ENCODE data around the gene NEK9.
"Not testable (repeated sequence)": the region's sequence is repeated elsewhere in the genome, so short reads cannot be mapped to it uniquely, and the experiment has no call there.

NEK9 gene

GRCh38 chr14:75156111-75156510 lies 29.3 kb upstream of the NEK9 start:
- peaks cover 65% of the 10 kb centered on the region for H3K4me1 Mint-ChIP-seq (ENCODE audit: low read depth)
- no peak overlapping the region for H3K27ac Mint-ChIP-seq
- H3K4me3 Mint-ChIP-seq, result no peak overlapping the region
- H3K36me3 Mint-ChIP-seq (ENCODE audit: low read depth), result peaks cover 40% of the 10 kb centered on the region
- H3K9me3 Mint-ChIP-seq, result no peaks in the 10 kb centered on the region
- H3K27me3 Mint-ChIP-seq, result no peaks in the 10 kb centered on the region
- no peak for DNase-seq

DNA sequence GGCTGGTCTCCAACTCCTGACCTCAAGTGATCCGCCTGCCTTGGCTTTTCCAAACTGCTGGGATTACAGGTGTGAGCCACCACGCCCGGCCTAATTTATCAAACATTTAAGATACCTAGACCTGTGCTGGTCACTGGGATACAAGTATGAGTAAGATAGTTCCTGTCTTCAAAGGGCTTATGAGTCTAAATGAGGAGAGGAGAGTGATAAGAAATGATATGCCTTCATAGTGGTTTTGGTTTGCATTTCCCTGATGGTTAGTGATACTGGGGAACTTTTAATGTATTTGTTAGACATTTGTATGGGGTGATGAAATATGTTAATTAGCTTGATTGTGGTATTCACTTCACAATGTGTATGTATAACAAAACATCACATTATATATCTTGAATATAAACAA lies 28.3 kb upstream of the NEK9 start:
- peak overlapping the region; percentile 38 for H3K27ac Mint-ChIP-seq
- H3K27me3 Mint-ChIP-seq, result no peaks in the 10 kb centered on the region
- no peak overlapping the region for H3K4me3 Mint-ChIP-seq
- H3K9me3 Mint-ChIP-seq, result no peaks in the 10 kb centered on the region
- H3K36me3 Mint-ChIP-seq (ENCODE audit: low read depth), result peaks cover 43% of the 10 kb centered on the region
- peaks cover 57% of the 10 kb centered on the region for H3K4me1 Mint-ChIP-seq (ENCODE audit: low read depth)
- no peak for DNase-seq

DNA sequence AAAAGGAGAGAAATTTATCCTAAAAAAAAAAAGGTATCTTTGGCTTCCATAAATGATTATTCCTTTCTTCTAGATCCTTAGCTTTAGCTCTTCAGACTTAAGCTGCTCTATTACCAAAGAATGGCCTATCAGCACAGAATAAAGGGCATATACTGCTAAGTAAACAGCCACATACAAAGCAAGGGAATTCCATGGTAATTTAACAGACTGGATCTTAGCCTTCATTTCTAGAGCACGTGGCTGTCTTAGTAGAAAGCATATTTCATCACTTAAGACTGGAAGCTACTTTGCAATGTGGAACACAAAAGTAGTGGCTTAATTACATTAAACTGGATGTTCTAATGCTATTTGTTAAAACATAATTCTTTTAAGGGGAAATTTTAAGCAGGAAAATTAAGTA lies 26.4 kb upstream of the NEK9 start:
- Mint-ChIP-seq H3K4me1 (ENCODE audit: low read depth) (peaks cover 52% of the 10 kb centered on the region), H3K27ac (no peak overlapping the region), H3K36me3 (ENCODE audit: low read depth) (peaks cover 47% of the 10 kb centered on the region), H3K27me3 (no peaks in the 10 kb centered on the region), H3K9me3 (no peaks in the 10 kb centered on the region), H3K4me3 (no peak overlapping the region)
- DNase-seq, result no peak

GRCh38 chr14:75151851-75152250 lies 25.0 kb upstream of the NEK9 start:
- Mint-ChIP-seq H3K4me3 (no peak overlapping the region), H3K4me1 (ENCODE audit: low read depth) (peaks cover 46% of the 10 kb centered on the region)
- DNase-seq, result no peak

GRCh38 chr14:75150637-75151036 lies 23.8 kb upstream of the NEK9 start:
- not testable (repeated sequence) for H3K4me3 Mint-ChIP-seq, DNase-seq, H3K9me3 Mint-ChIP-seq, H3K27me3 Mint-ChIP-seq, H3K27ac Mint-ChIP-seq
- H3K4me1 Mint-ChIP-seq (ENCODE audit: low read depth), result peaks cover 45% of the 10 kb centered on the region
- H3K36me3 Mint-ChIP-seq (ENCODE audit: low read depth), result peaks cover 53% of the 10 kb centered on the region

More at GRCh38 chr14:75151851-75152250, 25.0 kb upstream of the NEK9 start:
- H3K9me3 Mint-ChIP-seq, result no peaks in the 10 kb centered on the region
- H3K27me3 Mint-ChIP-seq, result no peaks in the 10 kb centered on the region
- H3K36me3 Mint-ChIP-seq (ENCODE audit: low read depth), result peaks cover 44% of the 10 kb centered on the region
- no peak overlapping the region for H3K27ac Mint-ChIP-seq

DNA sequence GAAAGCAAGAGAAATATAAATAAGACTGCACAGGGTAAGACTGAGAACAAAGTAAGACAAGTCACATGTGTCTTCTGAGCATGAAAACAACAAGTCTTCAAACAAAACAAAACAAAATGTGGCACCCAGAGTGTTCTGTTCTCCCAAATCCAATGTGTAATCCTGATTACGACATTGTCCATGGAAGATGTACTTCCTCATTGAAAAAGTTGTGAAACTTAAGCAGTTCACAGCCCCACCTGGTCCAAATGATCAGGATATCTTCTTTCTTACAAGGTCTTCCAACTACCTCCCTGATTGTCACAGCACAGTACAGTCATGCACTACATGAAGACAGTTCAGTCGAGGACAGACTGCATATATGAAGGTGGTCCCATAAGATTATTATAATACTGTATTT lies 23.3 kb upstream of the NEK9 start:
- H3K27me3 Mint-ChIP-seq, result no peaks in the 10 kb centered on the region
- H3K9me3 Mint-ChIP-seq, result no peaks in the 10 kb centered on the region
- peaks cover 54% of the 10 kb centered on the region for H3K36me3 Mint-ChIP-seq (ENCODE audit: low read depth)
- no peak for DNase-seq
- no peak overlapping the region for H3K4me3 Mint-ChIP-seq
- peaks cover 44% of the 10 kb centered on the region for H3K4me1 Mint-ChIP-seq (ENCODE audit: low read depth)
- no peak overlapping the region for H3K27ac Mint-ChIP-seq

DNA sequence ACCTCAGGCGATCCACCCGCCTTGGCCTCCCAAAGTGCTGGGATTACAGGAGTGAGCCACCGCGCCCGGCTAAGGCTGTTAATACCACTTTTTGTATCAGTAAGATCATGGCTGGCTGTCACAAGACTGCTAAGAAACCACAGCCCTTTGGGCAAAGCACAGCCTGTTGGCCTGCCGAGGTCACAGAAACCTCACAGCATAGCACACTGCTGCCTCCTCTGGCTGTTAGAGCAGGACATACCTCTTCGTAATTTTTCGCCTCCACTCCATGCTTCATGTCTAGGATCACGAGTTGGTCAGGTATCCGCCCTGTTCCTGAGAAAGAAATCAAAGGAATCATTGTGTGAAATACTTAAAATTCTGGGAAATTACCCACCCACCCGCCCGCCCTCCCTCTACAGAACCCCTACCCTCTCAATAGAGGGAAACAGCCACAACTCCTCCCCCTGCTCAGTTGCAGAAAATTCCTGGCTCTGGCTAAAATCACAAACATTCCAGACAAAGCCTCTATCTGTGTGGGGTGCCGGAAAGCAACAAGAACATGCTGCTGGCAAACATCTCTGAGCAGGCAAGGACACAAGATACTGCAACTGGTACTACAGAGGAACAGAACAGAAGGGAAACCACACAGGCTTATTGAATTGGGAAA lies 20.7 kb upstream of the NEK9 start:
- DNase-seq, result no peak
- peaks cover 55% of the 10 kb centered on the region for H3K4me1 Mint-ChIP-seq (ENCODE audit: low read depth)
- H3K27me3 Mint-ChIP-seq, result no peaks in the 10 kb centered on the region
- no peaks in the 10 kb centered on the region for H3K9me3 Mint-ChIP-seq
- peak overlapping the region; percentile 63 for H3K27ac Mint-ChIP-seq
- H3K4me3 Mint-ChIP-seq, result no peak overlapping the region
- peaks cover 71% of the 10 kb centered on the region for H3K36me3 Mint-ChIP-seq (ENCODE audit: low read depth)

DNA sequence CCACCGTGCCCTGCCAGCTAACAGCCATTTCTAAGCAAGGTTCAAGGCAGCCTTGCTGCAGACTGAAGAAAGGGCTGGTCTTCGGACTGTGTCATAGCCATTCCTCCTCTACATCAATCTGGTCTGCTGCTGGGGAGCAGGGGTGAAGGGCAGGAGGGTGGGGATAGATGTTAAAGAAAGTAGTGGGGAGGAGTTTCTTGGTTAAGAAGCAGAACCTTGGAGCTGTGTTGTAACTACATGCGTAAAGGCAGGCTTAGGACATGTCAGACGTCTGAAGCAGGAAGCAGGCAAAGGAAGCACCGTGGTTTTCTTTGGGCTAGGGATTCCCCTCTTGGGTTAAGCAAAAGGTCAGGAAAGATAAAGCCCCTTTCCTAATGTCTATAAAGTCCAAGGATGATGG lies 18.1 kb upstream of the NEK9 start:
- Mint-ChIP-seq H3K4me1 (ENCODE audit: low read depth) (peaks cover 59% of the 10 kb centered on the region), H3K27ac (peak overlapping the region; percentile 1), H3K36me3 (ENCODE audit: low read depth) (peaks cover 52% of the 10 kb centered on the region)

DNA sequence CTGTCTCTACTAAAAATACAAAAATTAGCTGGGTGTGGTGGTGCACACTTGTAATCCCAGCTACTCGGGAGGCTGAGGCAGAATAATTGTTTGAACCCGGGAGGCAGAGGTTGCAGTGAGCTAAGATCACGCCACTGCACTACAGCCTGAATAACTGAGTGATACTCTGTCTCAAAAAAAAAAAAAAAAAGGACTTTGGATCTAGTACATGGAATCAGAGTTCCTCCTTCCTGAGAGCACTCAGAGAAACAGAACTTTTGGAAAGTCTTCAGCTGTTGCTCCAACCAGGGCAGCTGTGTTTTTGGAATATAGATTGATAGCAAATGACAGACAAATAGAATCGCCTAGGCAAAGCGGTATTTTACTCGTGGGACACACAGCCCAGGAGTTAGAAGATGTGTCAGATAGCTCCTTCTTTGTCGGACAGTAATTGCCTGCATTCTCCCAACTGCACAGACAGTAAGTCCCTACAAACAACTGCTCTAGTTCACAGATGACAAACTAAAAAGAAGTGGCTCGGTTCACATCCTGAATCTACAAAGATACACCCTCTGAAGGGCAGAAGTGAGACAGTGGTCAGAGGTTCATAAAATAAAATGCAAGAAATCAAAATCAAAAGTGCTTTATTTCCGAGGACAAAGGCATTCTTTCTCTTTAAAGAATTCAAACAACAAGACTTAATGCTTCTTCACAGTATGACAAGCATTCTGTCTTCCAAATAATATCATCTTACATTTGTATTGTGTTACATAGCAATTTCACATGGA lies 17.1 kb upstream of the NEK9 start:
- H3K9me3 Mint-ChIP-seq, result no peaks in the 10 kb centered on the region
- H3K4me3 Mint-ChIP-seq, result no peak overlapping the region
- H3K36me3 Mint-ChIP-seq (ENCODE audit: low read depth), result peaks cover 52% of the 10 kb centered on the region
- DNase-seq, result no peak
- H3K4me1 Mint-ChIP-seq (ENCODE audit: low read depth), result peaks cover 63% of the 10 kb centered on the region
- H3K27ac Mint-ChIP-seq, result no peak overlapping the region
- no peaks in the 10 kb centered on the region for H3K27me3 Mint-ChIP-seq

More for the DNA sequence above, 18.1 kb upstream of the NEK9 start:
- no peaks in the 10 kb centered on the region for H3K9me3 Mint-ChIP-seq
- no peak for DNase-seq
- H3K4me3 Mint-ChIP-seq, result no peak overlapping the region
- H3K27me3 Mint-ChIP-seq, result no peaks in the 10 kb centered on the region

DNA sequence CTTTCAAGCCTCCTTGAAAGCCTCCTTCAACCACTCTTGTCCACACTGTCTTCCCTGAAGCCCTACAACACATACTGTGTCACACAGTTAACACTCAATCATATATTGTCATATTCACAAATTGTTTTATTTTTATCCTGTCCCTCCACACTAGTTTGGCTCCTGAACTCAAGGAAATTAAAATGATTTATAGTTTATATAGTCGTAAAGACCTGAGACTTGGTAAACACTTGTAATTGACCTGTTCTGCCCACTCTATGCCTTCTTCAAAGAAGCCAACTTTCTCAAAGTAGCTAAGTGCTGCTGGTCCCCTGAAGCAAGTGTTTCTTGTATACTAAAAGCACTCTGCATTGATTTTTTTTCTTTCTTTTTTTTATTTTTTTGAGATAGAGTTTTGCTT lies 15.6 kb upstream of the NEK9 start:
- H3K9me3 Mint-ChIP-seq, result no peaks in the 10 kb centered on the region
- peak overlapping the region; percentile 6 for H3K27ac Mint-ChIP-seq
- no peak overlapping the region for H3K4me3 Mint-ChIP-seq
- H3K27me3 Mint-ChIP-seq, result no peaks in the 10 kb centered on the region
- H3K4me1 Mint-ChIP-seq (ENCODE audit: low read depth), result peaks cover 66% of the 10 kb centered on the region
- DNase-seq, result no peak
- peaks cover 51% of the 10 kb centered on the region for H3K36me3 Mint-ChIP-seq (ENCODE audit: low read depth)

GRCh38 chr14:75141967-75142366 lies 15.1 kb upstream of the NEK9 start:
- Mint-ChIP-seq H3K4me1 (ENCODE audit: low read depth) (peaks cover 66% of the 10 kb centered on the region), H3K27ac (peak overlapping the region; percentile 27), H3K4me3 (no peak overlapping the region), H3K36me3 (ENCODE audit: low read depth) (peaks cover 50% of the 10 kb centered on the region), H3K9me3 (no peaks in the 10 kb centered on the region), H3K27me3 (no peaks in the 10 kb centered on the region)
- no peak for DNase-seq

DNA sequence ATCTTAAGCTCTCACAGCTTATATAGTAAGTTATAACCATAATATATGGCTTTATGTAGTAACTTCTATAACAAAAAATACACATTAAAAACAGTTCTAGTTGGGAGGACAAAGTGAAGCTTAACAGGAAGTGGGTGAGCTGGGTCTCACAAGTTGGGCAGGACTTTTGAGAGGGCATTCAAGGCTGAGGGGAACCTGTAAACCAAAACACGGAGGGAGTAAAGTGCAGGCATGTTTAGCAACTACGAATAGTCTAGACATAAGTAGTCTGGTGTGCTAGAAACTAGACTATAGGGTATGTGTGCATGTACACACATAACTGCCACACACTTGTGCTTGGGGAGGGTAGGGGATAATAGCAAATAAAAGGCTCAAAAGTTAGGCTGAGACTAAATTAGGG lies 14.2 kb upstream of the NEK9 start:
- peak overlapping the region; percentile 79 for H3K27ac Mint-ChIP-seq
- H3K36me3 Mint-ChIP-seq (ENCODE audit: low read depth), result peaks cover 48% of the 10 kb centered on the region
- no peak overlapping the region for H3K4me3 Mint-ChIP-seq

DNA sequence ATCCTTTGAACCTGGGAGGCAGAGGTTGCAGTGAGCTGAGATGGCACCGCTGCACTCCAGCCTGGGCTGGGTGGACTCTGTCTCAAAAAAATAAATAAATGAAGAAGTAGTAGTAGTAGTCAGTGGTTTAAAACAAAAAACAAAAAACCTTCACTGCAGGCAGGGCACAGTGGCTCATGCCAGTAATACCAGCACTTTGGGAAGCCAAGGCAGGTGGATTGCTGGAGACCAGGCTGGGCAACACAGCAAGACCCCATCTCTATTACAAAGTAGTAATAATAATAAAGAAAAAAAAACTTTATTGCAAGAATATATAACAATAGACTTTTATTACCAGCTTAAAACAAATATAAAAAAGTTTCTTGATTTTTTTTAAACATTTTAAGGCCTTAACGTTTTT lies 13.8 kb upstream of the NEK9 start:
- Mint-ChIP-seq H3K4me1 (ENCODE audit: low read depth) (peaks cover 58% of the 10 kb centered on the region), H3K9me3 (no peaks in the 10 kb centered on the region), H3K27ac (no peak overlapping the region), H3K4me3 (no peak overlapping the region), H3K27me3 (no peaks in the 10 kb centered on the region), H3K36me3 (ENCODE audit: low read depth) (peaks cover 50% of the 10 kb centered on the region)
- DNase-seq, result no peak

More for the DNA sequence above, 14.2 kb upstream of the NEK9 start:
- Mint-ChIP-seq H3K9me3 (no peaks in the 10 kb centered on the region), H3K27me3 (no peaks in the 10 kb centered on the region), H3K4me1 (ENCODE audit: low read depth) (peaks cover 60% of the 10 kb centered on the region)
- DNase-seq, result no peak

DNA sequence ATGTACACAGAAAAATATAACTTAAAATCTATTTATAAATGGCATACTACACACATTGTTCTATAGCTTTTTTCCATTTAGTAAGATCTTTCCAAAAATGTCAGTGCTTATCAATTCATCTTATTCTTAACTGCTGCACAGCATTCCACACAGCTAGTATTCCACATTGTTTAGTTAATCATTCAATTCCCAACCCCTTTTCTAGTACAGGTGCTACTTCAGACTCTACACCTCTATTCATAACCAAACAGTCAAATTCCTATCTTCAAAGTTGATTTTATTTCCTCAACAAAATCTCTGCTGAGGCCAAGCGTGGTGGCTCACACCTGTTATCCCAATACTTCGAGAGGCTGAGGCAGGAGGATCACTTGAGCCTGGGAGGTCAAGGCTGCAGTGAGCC lies 12.3 kb upstream of the NEK9 start:
- Mint-ChIP-seq H3K4me3 (no peak overlapping the region), H3K36me3 (ENCODE audit: low read depth) (peaks cover 51% of the 10 kb centered on the region), H3K27me3 (no peaks in the 10 kb centered on the region), H3K4me1 (ENCODE audit: low read depth) (peaks cover 47% of the 10 kb centered on the region), H3K27ac (peak overlapping the region; percentile 51), H3K9me3 (no peaks in the 10 kb centered on the region)
- no peak for DNase-seq

GRCh38 chr14:75138492-75138891 lies 11.6 kb upstream of the NEK9 start:
- no peaks in the 10 kb centered on the region for H3K9me3 Mint-ChIP-seq
- H3K36me3 Mint-ChIP-seq (ENCODE audit: low read depth), result peaks cover 54% of the 10 kb centered on the region
- H3K4me1 Mint-ChIP-seq (ENCODE audit: low read depth), result peaks cover 43% of the 10 kb centered on the region
- no peaks in the 10 kb centered on the region for H3K27me3 Mint-ChIP-seq
- peak overlapping the region; percentile 42 for H3K4me3 Mint-ChIP-seq
- no peak for DNase-seq
- peak overlapping the region; percentile 84 for H3K27ac Mint-ChIP-seq
